Liver (tissue), 9 donors: Measurements from ENCODE around the gene POFUT2. TPM values are rescaled to one million over a fixed set of nuclear protein-coding genes. Genes with fewer than 3 reads are reported as not detected.
A peak's percentile ranks its signal among the peaks of the same experiment; 100 is the strongest.

ENCODE experiments used
- DNase-seq: peaks from one replicate; pipeline ENCODE4 v3.0.0-alpha.2; 2017; ENCODE audit warnings: low spot score
- H3K27ac ChIP-seq, 2 donors: one replicate each; pipeline ENCODE4 v1.7.0; 2013; ENCODE audit warnings: inconsistent platforms in 2 of 2, low read length in 2 of 2, control low read depth in 1 of 2, low read depth in 1 of 2, mild to moderate bottlenecking in 1 of 2
- H3K27me3 ChIP-seq, 4 donors: one replicate each; pipeline versions ENCODE4 v1.6.1 to v1.7.0; 2013; ENCODE audit warnings: low read length in 3 of 4, inconsistent platforms in 1 of 4, mild to moderate bottlenecking in 1 of 4, moderate library complexity in 1 of 4; ENCODE audit not compliant: control insufficient read depth in 4 of 4, insufficient read depth in 4 of 4
- H3K36me3 ChIP-seq, 4 donors: one replicate each; pipeline versions ENCODE4 v1.6.1 to v1.7.0; 2013; ENCODE audit warnings: low read length in 3 of 4, mild to moderate bottlenecking in 3 of 4, low read depth in 1 of 4, moderate library complexity in 1 of 4; ENCODE audit not compliant: control insufficient read depth in 4 of 4, insufficient read depth in 3 of 4
- H3K4me1 ChIP-seq, 4 donors: one replicate each; pipeline versions ENCODE4 v1.6.1 to v1.7.0; 2013; ENCODE audit warnings: low read length in 3 of 4, mild to moderate bottlenecking in 3 of 4, moderate library complexity in 1 of 4; ENCODE audit not compliant: control insufficient read depth in 4 of 4, insufficient read depth in 4 of 4
- H3K4me3 ChIP-seq, 3 donors: one replicate each; pipeline versions ENCODE4 v1.6.1 to v1.7.0; 2013; ENCODE audit warnings: low read length in 3 of 3, control low read depth in 1 of 3, low read depth in 1 of 3, mild to moderate bottlenecking in 1 of 3
- H3K9ac ChIP-seq, 2 donors: one replicate each; pipeline ENCODE4 v1.7.0; 2013; ENCODE audit warnings: low read length in 2 of 2, mild to moderate bottlenecking in 2 of 2, moderate library complexity in 2 of 2, control low read depth in 1 of 2, low read depth in 1 of 2
- H3K9me3 ChIP-seq, 4 donors: one replicate each; pipeline versions ENCODE4 v1.6.1 to v1.7.0; 2013; ENCODE audit warnings: low read length in 3 of 4; ENCODE audit not compliant: control insufficient read depth in 4 of 4
- ATF3 ChIP-seq: IDR thresholded peaks from 2 replicates; pipeline ENCODE4 v1.6.1; 2016; ENCODE audit warnings: antibody characterized with exemption
- EGR1 ChIP-seq, 2 donors: IDR thresholded peaks; 2 replicates each; pipeline ENCODE4 v1.6.1; 2016 to 2018; ENCODE audit warnings: antibody characterized with exemption in 2 of 2, low read depth in 2 of 2
- FOXA1 ChIP-seq: IDR thresholded peaks from 2 replicates; pipeline ENCODE4 v1.6.1; 2016; ENCODE audit warnings: antibody characterized with exemption
- FOXA2 ChIP-seq: IDR thresholded peaks from 2 replicates; pipeline ENCODE4 v1.6.1; 2016; ENCODE audit warnings: antibody characterized with exemption
- HNF4A ChIP-seq, 2 donors: conservative IDR thresholded peaks; 2 replicates each; pipeline ENCODE4 v1.6.1; 2016; ENCODE audit warnings: antibody characterized with exemption in 2 of 2, mild to moderate bottlenecking in 2 of 2
- JUND ChIP-seq, 2 donors: IDR thresholded peaks; 2 replicates each; pipeline ENCODE4 v1.6.1; 2016; ENCODE audit warnings: antibody characterized with exemption in 2 of 2
- MAX ChIP-seq: IDR thresholded peaks from 2 replicates; pipeline ENCODE4 v1.6.1; 2016; ENCODE audit warnings: antibody characterized with exemption
- NR2F2 ChIP-seq: IDR thresholded peaks from 2 replicates; pipeline ENCODE4 v1.6.1; 2016; ENCODE audit warnings: antibody characterized with exemption
- RAD21 ChIP-seq, 2 donors: IDR thresholded peaks; 2 replicates each; pipeline ENCODE4 v1.6.1; 2016; ENCODE audit warnings: antibody characterized with exemption in 2 of 2, mild to moderate bottlenecking in 2 of 2
- REST ChIP-seq: IDR thresholded peaks from 2 replicates; pipeline ENCODE4 v1.6.1; 2016; ENCODE audit warnings: antibody characterized with exemption, mild to moderate bottlenecking
- RXRA ChIP-seq, 2 donors: IDR thresholded peaks; 2 replicates each; pipeline ENCODE4 v1.6.1; 2017 to 2018; ENCODE audit warnings: antibody characterized with exemption in 2 of 2, mild to moderate bottlenecking in 1 of 2
- SP1 ChIP-seq: IDR thresholded peaks from 2 replicates; pipeline ENCODE4 v1.6.1; 2018; ENCODE audit warnings: antibody characterized with exemption, mild to moderate bottlenecking
- TAF1 ChIP-seq: conservative IDR thresholded peaks from 2 replicates; pipeline ENCODE4 v1.6.1; 2016; ENCODE audit warnings: antibody characterized with exemption, mild to moderate bottlenecking
- YY1 ChIP-seq: IDR thresholded peaks from 2 replicates; pipeline ENCODE4 v1.6.1; 2016; ENCODE audit warnings: antibody characterized with exemption, mild to moderate bottlenecking
- ZBTB33 ChIP-seq: IDR thresholded peaks from 2 replicates; pipeline ENCODE4 v1.6.1; 2016; ENCODE audit warnings: antibody characterized with exemption
- WGBS: extraction: QIAGEN DNeasy Blood & Tissue Kit; methylation state at CpG from one replicate; pipeline ENCODE4 v1.1.7; 2013; 5-methylcytosine and 5-hydroxymethylcytosine counted together
- polyA plus RNA-seq, 2 donors: library from polyadenylated mRNA; stranded (reverse) in 1 of 2; unstranded in 1 of 2; fragments of 200-250 nt in 1 of 2; fragments of >200 nt in 1 of 2; fragmentation: Nextera tagmentation in 1 of 2; extraction: Ambion mirVana in 1 of 2; gene quantifications; one replicate each; pipeline versions ENCODE4 v1.2.1 to v1.2.3, GENCODE V29; 2013 to 2015
- total RNA-seq, 2 donors: library from RNA; depleted of rRNA; stranded (reverse); fragments of >200 nt; gene quantifications; one replicate each; pipeline ENCODE4 v1.2.3, GENCODE V29; 2014
- donor health status: healthy.
- donor health status: healthy.
- donor health status: healthy.
- donor health status: healthy.
- donor health status: healthy.

Gene POFUT2
- total and polyA plus RNA-seq, 4 donors, result 3.3 to 15.6 (median 7.9) TPM

GRCh38 chr21:45329261-45330074, 41.8 kb upstream of the POFUT2 start:
- Histone ChIP-seq H3K4me3 (no peak overlapping the region), H3K9me3 (no peaks in the 10 kb centered on the region), H3K4me1 (peaks cover 8 to 18% (median 14%) of the 10 kb centered on the region in 4 donors), H3K36me3 (no peaks in the 10 kb centered on the region), H3K9ac (no peak overlapping the region), H3K27ac (peak overlapping the region; percentile 44 to 68), H3K27me3 (no peaks in the 10 kb centered on the region)
- TF ChIP-seq TAF1, result no peak
- TF ChIP-seq REST, result no peak
- TF ChIP-seq HNF4A (conservative IDR thresholded peaks at IDR 0.05), result no peak
- TF ChIP-seq YY1, result no peak
- TF ChIP-seq EGR1 (IDR thresholded peaks at IDR 0.05; ENCODE audit: low read depth in 2 of 2), result no peak
- TF ChIP-seq FOXA2, result no peak
- TF ChIP-seq SP1, result no peak
- no peak for TF ChIP-seq MAX
- no peak for TF ChIP-seq RXRA (IDR thresholded peaks at IDR 0.05)
- TF ChIP-seq ATF3, result no peak
- no peak for TF ChIP-seq ZBTB33
- TF ChIP-seq NR2F2, result no peak
- TF ChIP-seq RAD21 (IDR thresholded peaks at IDR 0.05), result no peak
- no peak for TF ChIP-seq FOXA1
- TF ChIP-seq JUND (IDR thresholded peaks at IDR 0.05), result no peak
- DNase-seq, result no peak
- 70% methylated on average over 30 of the region's 30 CpGs for WGBS

- no peak for DNase-seq
- H3K9ac ChIP-seq, result no peak overlapping the region
- WGBS, result 94% methylated on average over 43 of the region's 43 CpGs
Observed at GRCh38 chr21:45328198-45329091, 40.8 kb upstream of the POFUT2 start.

More at GRCh38 chr21:45328198-45329091, 40.8 kb upstream of the POFUT2 start:
- no peak overlapping the region for H3K4me3 ChIP-seq
- no peak overlapping the region for H3K27ac ChIP-seq
- H3K36me3 ChIP-seq, result no peaks in the 10 kb centered on the region
- peaks cover 8 to 18% (median 14%) of the 10 kb centered on the region in 4 donors for H3K4me1 ChIP-seq
- TF ChIP-seq JUND (IDR thresholded peaks at IDR 0.05) (no peak), RAD21 (IDR thresholded peaks at IDR 0.05) (no peak), NR2F2 (no peak)
- H3K27me3 ChIP-seq, result no peaks in the 10 kb centered on the region
- H3K9me3 ChIP-seq, result no peaks in the 10 kb centered on the region
